IMR-90 (cell line): ENCODE measurements around the gene CWC15. TPM values are rescaled to one million over a fixed set of nuclear protein-coding genes. Genes with fewer than 3 reads are reported as not detected.

ENCODE experiments used
- ATAC-seq: fragments of 200-7000 bp; cut with Tn5 transposase; 2 replicates; pipeline ENCODE4 v1.9.1; 2020; ENCODE audit warnings: low read depth, mild to moderate bottlenecking, moderate library complexity
- BruUV-seq: library from RNA; stranded (reverse); fragments of 400-500 nt; replicated peaks from 2 replicates; lab custom pipeline; 2021; lab: Mats Ljungman, UMichigan
- CTCF ChIA-PET: fragments of 300-600 bp; formaldehyde crosslinking; extraction: SDS; loops from one replicate; lab custom pipeline; 2021; ENCODE audit warnings: antibody characterized with exemption; lab: Yijun Ruan, JAX
- POLR2A ChIA-PET: fragments of 300-600 bp; sonication (Branson Sonifier 250); formaldehyde crosslinking; loops from one replicate; lab custom pipeline; 2022; ENCODE audit warnings: antibody characterized with exemption; ENCODE audit not compliant: unreplicated experiment; lab: Charles Lee
- DNase-seq: peaks from one replicate; pipeline ENCODE4 v3.0.0; 2013
- H2AFZ ChIP-seq: replicated peaks from 2 replicates; pipeline ENCODE3; 2013; ENCODE audit warnings: low read length, mild to moderate bottlenecking; ENCODE audit not compliant: poor library complexity
- H2AK5ac ChIP-seq: 2 replicates; pipeline ENCODE4 v1.6.1; 2013; ENCODE audit warnings: low read depth, low read length, inconsistent platforms
- H2AK9ac ChIP-seq: replicated peaks from 2 replicates; pipeline ENCODE3; 2013; ENCODE audit warnings: mild to moderate bottlenecking, low read depth, low read length, moderate library complexity; ENCODE audit not compliant: poor library complexity
- H2BK120ac ChIP-seq: 2 replicates; pipeline ENCODE4 v1.6.1; 2013; ENCODE audit warnings: low read depth, low read length, inconsistent platforms
- H2BK15ac ChIP-seq: 3 replicates; pipeline ENCODE4 v1.6.1; 2013; ENCODE audit warnings: low read depth, low read length, inconsistent platforms
- H2BK20ac ChIP-seq: 2 replicates; pipeline ENCODE4 v1.6.1; 2013; ENCODE audit warnings: low read depth, mild to moderate bottlenecking, inconsistent platforms, low read length, moderate library complexity
- H2BK5ac ChIP-seq: 2 replicates; pipeline ENCODE4 v1.6.1; 2013; ENCODE audit warnings: mild to moderate bottlenecking, low read depth, low read length, inconsistent platforms; ENCODE audit not compliant: poor library complexity, severe bottlenecking
- H3K14ac ChIP-seq: replicated peaks from 2 replicates; pipeline ENCODE4 v1.6.1; 2013; ENCODE audit warnings: low read depth, low read length, inconsistent platforms
- H3K18ac ChIP-seq: 2 replicates; pipeline ENCODE4 v1.6.1; 2013; ENCODE audit warnings: low read depth, low read length, control low read depth
- H3K23ac ChIP-seq: 2 replicates; pipeline ENCODE4 v1.6.1; 2013; ENCODE audit warnings: low read depth, low read length, inconsistent platforms
- H3K27ac ChIP-seq: 2 replicates; pipeline ENCODE4 v1.5.1; 2013; ENCODE audit warnings: mild to moderate bottlenecking, control low read depth, low read length; ENCODE audit not compliant: insufficient read depth
- H3K27me3 ChIP-seq: 2 replicates; pipeline ENCODE4 v1.6.1; 2013; ENCODE audit warnings: low read length; ENCODE audit not compliant: control insufficient read depth, insufficient read depth
- H3K36me3 ChIP-seq: 2 replicates; pipeline ENCODE4 v1.6.1; 2013; ENCODE audit warnings: low read length, mixed read lengths; ENCODE audit not compliant: control insufficient read depth, insufficient read depth
- H3K4ac ChIP-seq: 2 replicates; pipeline ENCODE4 v1.6.1; 2013; ENCODE audit warnings: low read depth, low read length, inconsistent platforms
- H3K4me1 ChIP-seq: 2 replicates; pipeline ENCODE4 v1.6.1; 2013; ENCODE audit warnings: low read length, mixed read lengths; ENCODE audit not compliant: control insufficient read depth, insufficient read depth
- H3K4me2 ChIP-seq: 2 replicates; pipeline ENCODE4 v1.6.1; 2013; ENCODE audit warnings: low read depth, mild to moderate bottlenecking, control low read depth, low read length, moderate library complexity
- H3K4me3 ChIP-seq: 2 replicates; pipeline ENCODE4 v1.5.1; 2013; ENCODE audit warnings: low read depth, mild to moderate bottlenecking, control low read depth, low read length, moderate library complexity; ENCODE audit not compliant: insufficient read depth
- H3K56ac ChIP-seq: 2 replicates; pipeline ENCODE4 v1.6.1; 2013; ENCODE audit warnings: low read length, inconsistent platforms; ENCODE audit not compliant: insufficient read depth; ENCODE audit errors: extremely low read depth
- H3K79me1 ChIP-seq, 2 experiments: 2 replicates each; pipeline ENCODE4 v1.6.1; 2013; ENCODE audit warnings: low read length in 2 of 2, inconsistent platforms in 1 of 2, low read depth in 1 of 2
- H3K9ac ChIP-seq: 2 replicates; pipeline ENCODE4 v1.6.1; 2013; ENCODE audit warnings: low read depth, low read length, control low read depth
- H3K9me1 ChIP-seq: 2 replicates; pipeline ENCODE4 v1.6.1; 2013; ENCODE audit warnings: low read length, inconsistent platforms; ENCODE audit not compliant: insufficient read depth
- H3K9me3 ChIP-seq: 2 replicates; pipeline ENCODE4 v1.6.1; 2013; ENCODE audit warnings: low read length; ENCODE audit not compliant: control insufficient read depth, insufficient read depth
- H4K20me1 ChIP-seq: 2 replicates; pipeline ENCODE4 v1.6.1; 2013; ENCODE audit warnings: low read length, inconsistent platforms; ENCODE audit not compliant: insufficient read depth
- H4K5ac ChIP-seq: 2 replicates; pipeline ENCODE4 v1.6.1; 2013; ENCODE audit warnings: mild to moderate bottlenecking, low read depth, low read length, control low read depth
- H4K8ac ChIP-seq, 2 experiments: 2 replicates each; pipeline ENCODE4 v1.6.1; 2013; ENCODE audit warnings: low read depth in 2 of 2, low read length in 2 of 2, control low read depth in 1 of 2, inconsistent platforms in 1 of 2
- H4K91ac ChIP-seq: 2 replicates; pipeline ENCODE4 v1.6.1; 2013; ENCODE audit warnings: low read depth, low read length, inconsistent platforms; ENCODE audit not compliant: insufficient read depth
- CEBPB ChIP-seq: IDR thresholded peaks from 2 replicates; pipeline ENCODE4 v1.6.1; 2012; ENCODE audit warnings: low read depth, low read length, improper control_type of control experiment
- CTCF ChIP-seq: conservative IDR thresholded peaks from 2 replicates; pipeline ENCODE4 v1.5.1; 2012; ENCODE audit warnings: mild to moderate bottlenecking, low read depth, low read length, improper control_type of control experiment
- ELK1 ChIP-seq: fragments of 150-350 bp; IDR thresholded peaks from 2 replicates; pipeline ENCODE4 v1.6.1; 2016; ENCODE audit warnings: low read depth, mild to moderate bottlenecking, low read length, moderate library complexity, borderline replicate concordance
- FOS ChIP-seq: fragments of 150-350 bp; IDR thresholded peaks from 2 replicates; pipeline ENCODE4 v1.6.1; 2016; ENCODE audit warnings: low read depth, low read length
- MXI1 ChIP-seq: IDR thresholded peaks from 2 replicates; pipeline ENCODE4 v1.6.1; 2012; ENCODE audit warnings: low read depth, mild to moderate bottlenecking, low read length, moderate library complexity, borderline replicate concordance
- NFE2L2 ChIP-seq: fragments of 150-350 bp; IDR thresholded peaks from 2 replicates; pipeline ENCODE4 v1.6.1; 2016; ENCODE audit warnings: low read depth, mild to moderate bottlenecking, low read length
- RFX5 ChIP-seq: IDR thresholded peaks from 2 replicates; pipeline ENCODE4 v1.8.0; 2012; ENCODE audit warnings: low read depth, mild to moderate bottlenecking, low read length, moderate library complexity
- USF2 ChIP-seq: fragments of 150-350 bp; IDR thresholded peaks from 2 replicates; pipeline ENCODE4 v1.6.1; 2017; ENCODE audit warnings: mild to moderate bottlenecking, antibody characterized with exemption, low read length, low read depth
- WGBS, 2 experiments: methylation state at CpG; one replicate each; pipeline versions ENCODE4 v1.1.5 to v1.1.7; 2013; ENCODE audit warnings: missing lambda C conversion rate in 2 of 2; ENCODE audit not compliant: insufficient read length in 1 of 2; ENCODE audit errors: extremely low coverage in 2 of 2; 5-methylcytosine and 5-hydroxymethylcytosine counted together
- dilution Hi-C: fragments of 300-500 bp; cut with HindIII; formaldehyde crosslinking; loops from one replicate; pipeline ENCODE4 v1.14.3; 2018; ENCODE audit warnings: low sequenced_read_pairs; ENCODE audit not compliant: unreplicated experiment
- in situ Hi-C: fragments of 300-500 bp; cut with MboI; formaldehyde crosslinking; loops from 3 replicates; pipeline ENCODE4 v1.14.3; 2019; ENCODE audit warnings: low sequenced_read_pairs, inconsistent platforms, mixed read lengths
- intact Hi-C: fragments of 100-400 bp; cut with micrococcal nuclease; formaldehyde crosslinking; loops from 2 replicates; pipeline ENCODE4 v1.10.0; 2022
- polyA plus RNA-seq, 3 experiments: library from polyadenylated mRNA; depleted of rRNA; stranded (reverse); fragments of >200 nt; gene quantifications; 2 replicates each; pipeline ENCODE4 v1.2.3, GENCODE V29; 2012; ENCODE audit warnings: low replicate concordance in 1 of 3
- total RNA-seq: library from RNA; depleted of rRNA; stranded (reverse); fragments of >200 nt; gene quantifications from 2 replicates; pipeline ENCODE4 v1.2.3, GENCODE V29; 2012

Gene CWC15
- total and polyA plus RNA-seq, 2 of the 4 experiments (the other 2 are of a cell fraction): 38.4 to 48.6 TPM

GRCh38 chr11:94924612-94925011 lies 48.7 kb downstream of the CWC15 start:
- in situ Hi-C loops (loop anchor here (25.0 kb wide), 1 partner anchor 787 kb away; the partner anchor contains the start of gene PANX1), intact Hi-C loops (no loop called here), dilution Hi-C loops (no loop called here)
- H3K27ac ChIP-seq: peak overlapping the region; percentile 73
- peak overlapping the region; percentile 86 for H4K5ac ChIP-seq
- H3K27me3 ChIP-seq: no peaks in the 10 kb centered on the region
- ATAC-seq (peak; percentile 25), DNase-seq (peak; percentile 35)
- H3K36me3 ChIP-seq: no peaks in the 10 kb centered on the region
- peak overlapping the region; percentile 58 to 61 for H4K8ac ChIP-seq
- peak overlapping the region; percentile 87 for H3K18ac ChIP-seq
- H3K79me1 ChIP-seq: peaks cover 0 to 20% of the 10 kb centered on the region in 2 experiments; a peak in 2 of 4 replicates
- H3K4me2 ChIP-seq: peak overlapping the region; percentile 78
- peak overlapping the region; percentile 45; the same call in 1 of the 2 replicates for H3K14ac ChIP-seq
- peak overlapping the region; percentile 92 for H4K91ac ChIP-seq
- H4K20me1 ChIP-seq: no peaks in the 10 kb centered on the region
- no peaks in the 10 kb centered on the region for H3K9me3 ChIP-seq
- H3K9me1 ChIP-seq: peaks cover 42% of the 10 kb centered on the region
- WGBS, 2 experiments: 10% methylated on average over 2 of the region's 5 CpGs; no CpG with 5 or more reads in 1 of the 2 experiments
- H3K4ac ChIP-seq: peak overlapping the region; percentile 94
- H2BK120ac ChIP-seq: peak overlapping the region; percentile 80
- POLR2A ChIA-PET: interaction anchor here (1.0 kb wide), 1 partner anchor 9 kb away, joined by 4 read pairs; no protein-coding TSS in a partner anchor
- peak overlapping the region; percentile 93 for H2BK20ac ChIP-seq
- TF ChIP-seq NFE2L2 (no peak), USF2 (no peak), CTCF (no peak), RFX5 (no peak), MXI1 (no peak), CEBPB (no peak), ELK1 (no peak), FOS (no peak)
- CTCF ChIA-PET: interaction anchor here (0.7 kb wide), 1 partner anchor 456 kb away, joined by 3 read pairs; no protein-coding TSS in a partner anchor
- peak overlapping the region; percentile 77 for H2AFZ ChIP-seq
- peak overlapping the region; percentile 75 for H2BK15ac ChIP-seq
- peak overlapping the region; percentile 96 for H2BK5ac ChIP-seq
- H3K4me1 ChIP-seq: peaks cover 36% of the 10 kb centered on the region
- H2AK9ac ChIP-seq: no peak overlapping the region
- peak overlapping the region; percentile 82 for H2AK5ac ChIP-seq
- peak overlapping the region; percentile 76 for H3K9ac ChIP-seq
- no TSS peak for BruUV-seq
- no peak overlapping the region for H3K4me3 ChIP-seq
- H3K23ac ChIP-seq: peak overlapping the region; percentile 48; the same call in 1 of the 2 replicates
- peak overlapping the region; percentile 76; the same call in 1 of the 2 replicates for H3K56ac ChIP-seq
